GM12801 (cell line): Measurements from ENCODE around the gene ERLIN1.

Experiments
- CTCF ChIP-seq: IDR thresholded peaks from one replicate; pipeline ENCODE4 v1.5.1; 2011; ENCODE audit warnings: control low read depth; ENCODE audit not compliant: insufficient read length; ENCODE audit errors: extremely low read depth

Gene ERLIN1

GRCh38 chr10:100208276-100208675, 22.4 kb upstream of the ERLIN1 start:
- no peak for TF ChIP-seq CTCF

GRCh38 chr10:100204370-100204769, 18.5 kb upstream of the ERLIN1 start:
- TF ChIP-seq CTCF: no peak

- TF ChIP-seq CTCF: no peak
Observed at GRCh38 chr10:100201549-100201948, 15.7 kb upstream of the ERLIN1 start.

- no peak for TF ChIP-seq CTCF
Observed at GRCh38 chr10:100194711-100195110, 8.9 kb upstream of the ERLIN1 start.

- no peak for TF ChIP-seq CTCF
Observed at GRCh38 chr10:100192350-100192749, 6.5 kb upstream of the ERLIN1 start.

GRCh38 chr10:100186253-100187212, 704 bp upstream of the ERLIN1 start:
- TF ChIP-seq CTCF: no peak

GRCh38 chr10:100184840-100185239, 989 bp downstream of the ERLIN1 start:
- no peak for TF ChIP-seq CTCF
